RWPE2 (cell line): ENCODE results near the gene CNTFR.

Experiments used
- ATAC-seq: fragments of 200-7000 bp; cut with Tn5 transposase; 3 replicates; pipeline ENCODE4 v1.9.1; 2021; ENCODE audit warnings: low read depth
- DNase-seq: peaks from one replicate; pipeline ENCODE4 v3.0.0-alpha.2; 2020; ENCODE audit warnings: low spot score
- H3K27ac ChIP-seq: fragments of 450-650 bp; 2 replicates; pipeline ENCODE4 v1.5.1; 2017; ENCODE audit warnings: mild to moderate bottlenecking; ENCODE audit not compliant: poor library complexity, severe bottlenecking
- H3K27me3 ChIP-seq: fragments of 250-450 bp; sonication (Bioruptor Pico); 2 replicates; pipeline ENCODE4 v1.5.1; 2021; ENCODE audit warnings: mild to moderate bottlenecking, moderate library complexity; ENCODE audit not compliant: insufficient read depth, poor library complexity, severe bottlenecking
- H3K36me3 ChIP-seq: fragments of 250-450 bp; sonication (Bioruptor Pico); 2 replicates; pipeline ENCODE4 v1.5.1; 2020; ENCODE audit warnings: low read depth, mild to moderate bottlenecking, moderate library complexity
- H3K4me1 ChIP-seq: fragments of 250-450 bp; sonication (Bioruptor Pico); 2 replicates; pipeline ENCODE4 v1.5.1; 2021; ENCODE audit warnings: mild to moderate bottlenecking, moderate library complexity; ENCODE audit not compliant: insufficient read depth, poor library complexity, severe bottlenecking
- H3K4me3 ChIP-seq: fragments of 250-450 bp; sonication (Bioruptor Pico); 2 replicates; pipeline ENCODE4 v1.5.1; 2021; ENCODE audit warnings: mild to moderate bottlenecking, moderate library complexity; ENCODE audit not compliant: severe bottlenecking
- H3K9me3 ChIP-seq: fragments of 250-450 bp; sonication (Bioruptor Pico); 2 replicates; pipeline ENCODE4 v1.5.1; 2021; ENCODE audit warnings: mild to moderate bottlenecking, moderate library complexity; ENCODE audit not compliant: severe bottlenecking
- TF ChIP-seq, protein P1 (sequence below): fragments of 450-650 bp; IDR thresholded peaks from one replicate; pipeline ENCODE4 v1.5.1; 2017; ENCODE audit warnings: mild to moderate bottlenecking, moderate library complexity; ENCODE audit not compliant: poor library complexity, severe bottlenecking

Gene CNTFR

DNA sequence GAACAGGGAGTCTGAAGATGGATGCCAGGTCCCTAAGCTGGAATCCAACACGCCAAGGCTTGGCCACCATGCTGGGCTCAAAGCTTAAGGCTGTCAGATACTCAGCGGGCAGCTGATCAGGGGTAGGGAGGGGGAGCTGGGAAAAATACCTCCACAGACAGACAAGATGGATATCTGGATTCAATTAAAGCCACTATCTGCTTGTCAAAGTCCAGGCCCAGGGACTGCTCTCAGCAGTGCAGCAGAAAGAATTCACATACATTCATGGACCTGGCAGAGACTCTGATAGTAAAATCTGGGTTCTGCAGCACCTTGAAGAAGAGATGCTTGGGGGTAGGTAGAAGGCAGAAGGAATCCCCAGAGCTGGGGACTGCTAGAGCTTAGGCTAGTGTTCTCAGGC is 25.6 kb upstream of the CNTFR start:
- Histone ChIP-seq H3K27me3 (no peaks in the 10 kb centered on the region), H3K36me3 (peaks cover 9% of the 10 kb centered on the region), H3K27ac (no peak overlapping the region), H3K9me3 (no peaks in the 10 kb centered on the region), H3K4me3 (no peak overlapping the region), H3K4me1 (no peaks in the 10 kb centered on the region)
- DNase-seq = no peak
- no peak for ATAC-seq
- TF ChIP-seq, protein P1, sequence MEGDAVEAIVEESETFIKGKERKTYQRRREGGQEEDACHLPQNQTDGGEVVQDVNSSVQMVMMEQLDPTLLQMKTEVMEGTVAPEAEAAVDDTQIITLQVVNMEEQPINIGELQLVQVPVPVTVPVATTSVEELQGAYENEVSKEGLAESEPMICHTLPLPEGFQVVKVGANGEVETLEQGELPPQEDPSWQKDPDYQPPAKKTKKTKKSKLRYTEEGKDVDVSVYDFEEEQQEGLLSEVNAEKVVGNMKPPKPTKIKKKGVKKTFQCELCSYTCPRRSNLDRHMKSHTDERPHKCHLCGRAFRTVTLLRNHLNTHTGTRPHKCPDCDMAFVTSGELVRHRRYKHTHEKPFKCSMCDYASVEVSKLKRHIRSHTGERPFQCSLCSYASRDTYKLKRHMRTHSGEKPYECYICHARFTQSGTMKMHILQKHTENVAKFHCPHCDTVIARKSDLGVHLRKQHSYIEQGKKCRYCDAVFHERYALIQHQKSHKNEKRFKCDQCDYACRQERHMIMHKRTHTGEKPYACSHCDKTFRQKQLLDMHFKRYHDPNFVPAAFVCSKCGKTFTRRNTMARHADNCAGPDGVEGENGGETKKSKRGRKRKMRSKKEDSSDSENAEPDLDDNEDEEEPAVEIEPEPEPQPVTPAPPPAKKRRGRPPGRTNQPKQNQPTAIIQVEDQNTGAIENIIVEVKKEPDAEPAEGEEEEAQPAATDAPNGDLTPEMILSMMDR = no peak

GRCh38 chr9:34612788-34613390 is 23.4 kb upstream of the CNTFR start:
- H3K9me3 ChIP-seq = no peaks in the 10 kb centered on the region
- no peaks in the 10 kb centered on the region; the same call in 1 of the 2 replicates for H3K36me3 ChIP-seq
- peak overlapping the region; percentile 73 for H3K27ac ChIP-seq
- no peaks in the 10 kb centered on the region for H3K27me3 ChIP-seq
- H3K4me3 ChIP-seq = peak overlapping the region; percentile 57
- peak; percentile 68 for ATAC-seq
- no peaks in the 10 kb centered on the region for H3K4me1 ChIP-seq
- DNase-seq = no peak
- TF ChIP-seq, protein P1 = peak; percentile 90

DNA sequence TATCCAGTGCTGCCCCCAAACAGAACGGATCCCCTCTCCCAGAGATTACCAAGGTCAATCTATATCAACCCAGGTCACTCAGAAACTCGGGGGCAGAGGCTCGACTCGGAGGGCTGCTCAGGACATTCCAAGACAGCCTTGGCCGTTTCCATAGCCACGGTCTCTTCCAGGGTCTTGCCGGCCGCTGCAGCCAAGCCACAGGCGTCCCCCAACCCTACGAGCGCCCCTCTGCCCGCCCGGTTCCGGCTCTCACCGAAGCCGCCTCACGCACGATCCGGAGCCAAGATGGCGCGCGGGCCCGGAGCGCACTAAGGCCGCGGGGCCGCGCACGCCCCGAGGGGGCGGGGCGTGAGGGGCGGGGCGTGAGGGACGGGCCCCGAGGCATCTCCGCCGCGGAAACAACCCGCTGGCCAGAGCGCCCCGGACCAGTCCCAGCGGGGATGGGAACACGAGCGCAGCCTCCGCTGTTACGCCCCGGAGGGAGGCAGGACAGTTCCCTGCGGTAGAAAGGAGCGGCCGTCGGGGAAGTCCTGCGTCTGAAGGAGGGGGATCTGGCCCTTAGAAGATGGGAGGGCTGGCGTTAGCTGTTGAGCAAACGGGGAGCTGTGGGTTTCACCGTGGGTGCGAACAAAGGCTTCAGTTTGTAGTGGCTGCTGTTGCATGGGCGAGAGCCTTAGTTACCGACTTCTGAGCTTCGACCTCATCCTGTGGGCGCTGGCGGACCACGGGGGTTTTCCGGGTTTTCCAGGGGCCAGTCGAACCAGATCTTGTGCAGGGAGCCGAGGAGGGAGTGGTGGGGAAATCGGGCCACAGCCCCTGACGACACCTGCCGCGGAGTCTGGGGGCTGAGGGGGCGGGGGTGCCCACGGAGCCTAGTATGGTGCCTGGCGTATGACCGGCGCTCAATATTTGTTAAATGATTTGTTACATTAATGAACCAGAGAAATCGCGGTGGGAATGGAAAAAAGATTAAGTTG is 22.6 kb upstream of the CNTFR start, which contains the start of gene RPP25L:
Gene RPP25L (minus strand): TSS at position 287 of the 977 bp plus-strand sequence. CDS start 801 bp downstream, outside the sequence.
- no peak for DNase-seq
- H3K27me3 ChIP-seq = no peaks in the 10 kb centered on the region
- H3K4me3 ChIP-seq = peak within 1 kb of the TSS; percentile 57
- no peaks in the 10 kb centered on the region for H3K9me3 ChIP-seq
- ATAC-seq = peak; percentile 81
- TF ChIP-seq, protein P1 = no peak
- H3K4me1 ChIP-seq = no peaks in the 10 kb centered on the region
- H3K27ac ChIP-seq = peak within 1 kb of the TSS; percentile 73
- H3K36me3 ChIP-seq = no peaks in the 10 kb centered on the region

DNA sequence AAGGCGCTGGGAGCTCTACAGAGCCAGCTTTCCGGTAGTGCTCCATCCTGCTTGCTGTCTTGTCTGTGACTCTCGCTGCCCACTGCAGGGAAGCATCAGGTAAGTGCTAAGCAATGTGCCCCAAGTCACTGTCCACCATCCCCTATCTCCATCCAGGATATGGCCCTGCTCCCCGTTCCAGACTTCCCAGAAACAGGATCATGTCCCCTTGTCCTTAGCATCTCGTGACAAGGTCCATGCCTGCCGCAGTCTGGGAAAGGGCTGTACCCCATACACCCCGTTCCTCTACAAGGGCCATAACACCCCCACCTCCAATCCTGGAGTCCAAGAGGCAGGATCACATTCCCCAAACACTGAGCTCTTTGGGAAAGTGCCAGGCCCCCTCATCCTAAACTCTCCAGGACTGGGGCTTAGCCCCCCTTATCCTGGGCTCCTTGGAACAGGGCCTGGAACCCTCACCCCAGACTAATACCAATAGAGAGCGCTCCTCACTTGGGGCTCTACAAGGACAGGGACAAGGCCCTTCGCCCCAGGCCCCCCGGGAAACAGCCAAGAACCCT is 21.8 kb upstream of the CNTFR start:
- ATAC-seq (peak; percentile 2; the same call in 1 of the 3 replicates), DNase-seq (no peak)
- Histone ChIP-seq H3K9me3 (no peaks in the 10 kb centered on the region), H3K4me3 (peak overlapping the region; percentile 57), H3K4me1 (no peaks in the 10 kb centered on the region), H3K36me3 (no peaks in the 10 kb centered on the region), H3K27me3 (no peaks in the 10 kb centered on the region), H3K27ac (peak overlapping the region; percentile 73)
- TF ChIP-seq, protein P1 = no peak
